Measurements from ENCODE around the gene PODXL2.

The PODXL2 gene

GRCh38 chr3:127706785-127707351, 77.9 kb downstream of the PODXL2 start:
- DNase-seq (ENCODE audit: low read depth, low spot score), result no peak

- no peak for DNase-seq (ENCODE audit: low read depth, low spot score)
Measured at GRCh38 chr3:127707851-127708411, 78.9 kb downstream of the PODXL2 start.

GRCh38 chr3:127708837-127709236, 79.9 kb downstream of the PODXL2 start:
- DNase-seq (ENCODE audit: low read depth, low spot score), result no peak

- DNase-seq (ENCODE audit: low read depth, low spot score), result no peak
Measured at GRCh38 chr3:127709320-127710060, 80.5 kb downstream of the PODXL2 start.

GRCh38 chr3:127710155-127710941, 81.4 kb downstream of the PODXL2 start:
- no peak for DNase-seq (ENCODE audit: low read depth, low spot score)

- DNase-seq (ENCODE audit: low read depth, low spot score), result no peak
Measured at GRCh38 chr3:127711021-127711695, 82.2 kb downstream of the PODXL2 start.

GRCh38 chr3:127711896-127712295, 82.9 kb downstream of the PODXL2 start:
- no peak for DNase-seq (ENCODE audit: low read depth, low spot score)

- DNase-seq (ENCODE audit: low read depth, low spot score), result no peak
Measured at GRCh38 chr3:127712461-127712860, 83.5 kb downstream of the PODXL2 start.

- DNase-seq (ENCODE audit: low read depth, low spot score), result no peak
Measured at GRCh38 chr3:127712881-127713771, 84.1 kb downstream of the PODXL2 start.

- DNase-seq (ENCODE audit: low read depth, low spot score), result no peak
Measured at GRCh38 chr3:127714125-127714571, 85.2 kb downstream of the PODXL2 start.

GRCh38 chr3:127714866-127715265, 85.9 kb downstream of the PODXL2 start:
- no peak for DNase-seq (ENCODE audit: low read depth, low spot score)

- no peak for DNase-seq (ENCODE audit: low read depth, low spot score)
Measured at GRCh38 chr3:127715532-127715931, 86.5 kb downstream of the PODXL2 start.

GRCh38 chr3:127716384-127716783, 87.4 kb downstream of the PODXL2 start:
- DNase-seq (ENCODE audit: low read depth, low spot score), result no peak

- DNase-seq (ENCODE audit: low read depth, low spot score), result no peak
Measured at GRCh38 chr3:127717357-127718244, 88.6 kb downstream of the PODXL2 start.

- no peak for DNase-seq (ENCODE audit: low read depth, low spot score)
Measured at GRCh38 chr3:127718245-127718915, 89.4 kb downstream of the PODXL2 start.

GRCh38 chr3:127718916-127719290, 89.9 kb downstream of the PODXL2 start:
- no peak for DNase-seq (ENCODE audit: low read depth, low spot score)

- DNase-seq (ENCODE audit: low read depth, low spot score), result no peak
Measured at GRCh38 chr3:127719369-127719768, 90.4 kb downstream of the PODXL2 start.

- DNase-seq (ENCODE audit: low read depth, low spot score), result no peak
Measured at GRCh38 chr3:127720161-127720823, 91.3 kb downstream of the PODXL2 start.

All from iPS DF 19.7 (cell line).